ENCODE data around the gene KCNIP4.

KCNIP4 gene

DNA sequence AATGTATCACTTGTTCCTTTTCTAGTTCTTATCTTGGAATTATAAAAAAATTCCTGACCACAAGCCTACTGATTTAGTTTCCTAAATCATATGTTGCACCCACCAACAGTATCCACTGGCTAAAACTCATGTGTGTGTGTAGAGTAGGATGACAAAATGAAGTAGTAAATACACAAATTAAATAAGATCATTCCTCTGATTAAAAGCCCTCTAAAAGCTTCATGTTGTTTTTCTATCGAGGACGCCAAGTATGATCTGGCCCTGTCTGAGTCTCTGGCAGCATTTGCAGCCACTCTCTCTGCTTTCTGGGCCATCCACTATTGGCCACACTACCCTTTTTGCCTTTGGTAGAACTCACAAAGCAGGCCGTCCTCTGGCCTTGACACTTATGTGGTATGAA lies 1064.9 kb downstream of the KCNIP4 start:
- in situ Hi-C loops (cut with MboI; ENCODE audit: low sequenced_read_pairs), result no loop called here

DNA sequence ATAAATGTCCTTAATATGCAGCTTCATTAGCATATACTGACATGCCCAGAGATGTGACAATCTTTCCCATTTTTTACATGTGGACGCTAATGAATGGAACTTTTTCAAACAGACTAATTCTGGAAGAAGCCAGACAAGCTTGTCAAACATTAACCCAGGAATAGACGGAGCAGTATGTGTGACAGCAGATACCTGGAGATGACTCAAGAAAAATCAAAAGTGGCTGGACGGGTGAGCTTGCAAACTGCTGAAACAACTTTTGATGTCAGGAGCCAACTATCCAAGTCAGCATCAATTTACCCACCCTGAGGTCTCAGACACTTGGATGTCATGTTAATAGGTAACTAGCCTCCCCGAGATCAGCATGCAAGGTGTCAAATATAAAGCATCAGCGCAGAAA lies 1065.3 kb downstream of the KCNIP4 start:
- in situ Hi-C loops (cut with MboI; ENCODE audit: low sequenced_read_pairs), result no loop called here

DNA sequence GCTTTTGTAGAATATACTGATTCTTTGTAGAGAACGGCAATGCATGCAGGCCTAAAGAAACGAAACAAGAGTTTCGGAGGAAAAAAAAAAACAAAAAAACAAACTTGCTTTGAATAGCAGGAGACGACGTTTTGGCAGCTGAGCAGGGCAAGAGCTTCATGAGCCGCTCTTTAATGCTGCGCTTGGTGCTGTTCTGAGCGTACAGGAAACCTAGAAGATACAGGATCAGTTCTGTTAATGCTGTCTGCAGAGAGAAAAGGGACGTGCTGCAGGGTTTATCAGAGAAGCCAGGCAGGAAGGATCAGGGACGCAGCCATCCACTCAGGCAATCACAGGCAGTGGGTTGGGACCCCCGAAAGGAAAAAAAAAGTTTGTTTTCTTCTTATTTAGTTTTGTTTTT lies 1066.1 kb downstream of the KCNIP4 start:
- in situ Hi-C loops (cut with MboI; ENCODE audit: low sequenced_read_pairs), result no loop called here

DNA sequence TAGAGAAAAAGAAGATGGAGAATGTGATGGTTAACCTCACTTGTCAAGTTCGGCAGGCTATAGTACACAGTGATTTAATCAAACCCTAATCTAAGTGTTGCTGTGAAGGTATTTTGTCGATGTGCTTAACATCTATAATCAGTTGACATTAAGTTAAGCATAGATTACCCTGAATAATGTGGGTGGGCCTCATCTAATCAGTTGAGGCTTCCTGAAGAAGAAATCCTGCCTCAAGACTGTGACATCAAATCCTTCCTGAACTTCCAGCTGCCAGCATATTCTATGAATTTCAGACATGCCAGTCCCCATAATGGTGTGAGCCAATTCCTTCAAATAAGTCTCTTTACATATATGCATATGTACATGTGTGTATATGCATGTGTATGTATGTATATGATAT lies 1066.9 kb downstream of the KCNIP4 start:
- in situ Hi-C loops (cut with MboI; ENCODE audit: low sequenced_read_pairs), result no loop called here

DNA sequence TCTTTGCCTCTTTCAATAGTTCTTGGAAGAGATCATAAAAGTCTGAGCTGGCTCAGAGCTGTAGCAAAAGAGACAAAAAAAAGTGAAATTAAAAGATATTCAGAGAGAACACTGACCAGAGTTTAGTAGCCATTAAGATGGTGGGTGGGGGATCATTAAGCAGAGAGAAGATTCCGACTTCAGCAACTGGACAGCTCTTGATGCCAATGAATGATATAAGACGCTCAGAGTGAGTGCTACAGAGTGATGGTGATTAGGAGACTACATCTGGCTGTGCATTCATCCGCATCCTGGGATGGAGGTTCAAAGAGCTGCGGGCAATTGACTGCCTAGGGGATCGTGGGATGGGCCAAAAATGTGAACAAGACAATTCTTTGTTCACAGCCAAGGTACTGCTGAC lies 1069.8 kb downstream of the KCNIP4 start:
- in situ Hi-C loops (cut with MboI; ENCODE audit: low sequenced_read_pairs), result no loop called here

DNA sequence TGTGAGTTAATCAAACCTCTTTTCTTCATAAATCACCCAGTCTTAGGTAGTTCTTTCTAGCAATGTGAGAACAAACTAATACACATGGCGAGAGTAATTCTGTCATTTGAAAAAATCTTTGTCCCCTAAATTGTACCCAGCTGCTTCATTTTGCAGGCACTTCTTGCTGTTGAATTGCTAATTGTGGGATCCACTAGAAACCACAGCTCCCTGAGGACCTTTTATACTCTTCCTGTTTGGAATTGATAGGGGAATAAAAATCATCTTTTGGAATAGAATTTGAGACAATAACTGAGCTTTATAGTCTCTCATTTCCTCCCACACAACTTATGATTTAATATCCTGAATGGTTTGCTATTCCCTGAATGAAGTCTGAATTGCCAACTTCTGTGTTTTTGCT lies 1078.1 kb downstream of the KCNIP4 start:
- in situ Hi-C loops (cut with MboI; ENCODE audit: low sequenced_read_pairs), result no loop called here

DNA sequence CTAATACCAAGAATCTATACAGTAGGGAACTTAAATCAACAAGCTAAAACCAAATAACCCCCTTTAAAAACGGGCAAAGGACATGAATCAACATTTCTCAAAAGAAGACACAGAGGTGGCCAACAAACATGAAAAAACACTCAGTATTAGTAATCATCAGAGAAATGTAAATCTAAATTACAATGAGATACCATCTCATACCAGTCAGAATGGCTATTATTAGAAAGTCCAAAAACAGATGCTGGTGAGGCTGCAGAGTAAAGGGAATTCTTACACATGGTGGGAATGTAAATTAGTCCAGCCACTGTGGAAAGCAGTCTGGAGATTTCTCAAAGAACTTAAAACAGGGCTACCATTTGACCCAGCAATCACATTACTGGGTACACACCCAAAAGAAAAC lies 1080.5 kb downstream of the KCNIP4 start:
- in situ Hi-C loops (cut with MboI; ENCODE audit: low sequenced_read_pairs), result no loop called here

DNA sequence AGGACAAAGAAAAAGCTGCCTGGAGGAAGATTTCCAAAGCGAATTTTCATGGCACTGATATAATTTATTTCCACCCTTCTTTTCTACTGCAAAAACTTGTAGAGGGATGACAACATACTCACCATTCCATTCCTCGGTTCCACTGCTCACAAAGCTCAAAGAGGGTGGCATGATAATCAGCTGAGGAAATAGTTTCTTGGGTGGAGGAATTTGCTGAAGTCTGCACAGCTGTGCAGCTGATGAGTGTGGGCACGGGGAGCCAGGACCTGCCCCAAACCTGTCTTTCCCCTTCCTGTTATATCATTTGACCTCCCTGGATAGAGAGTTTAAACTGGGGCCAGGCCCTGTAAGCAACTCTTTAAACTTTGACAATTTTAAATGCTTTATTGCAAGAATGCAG lies 1087.7 kb downstream of the KCNIP4 start:
- in situ Hi-C loops (cut with MboI; ENCODE audit: low sequenced_read_pairs), result no loop called here

DNA sequence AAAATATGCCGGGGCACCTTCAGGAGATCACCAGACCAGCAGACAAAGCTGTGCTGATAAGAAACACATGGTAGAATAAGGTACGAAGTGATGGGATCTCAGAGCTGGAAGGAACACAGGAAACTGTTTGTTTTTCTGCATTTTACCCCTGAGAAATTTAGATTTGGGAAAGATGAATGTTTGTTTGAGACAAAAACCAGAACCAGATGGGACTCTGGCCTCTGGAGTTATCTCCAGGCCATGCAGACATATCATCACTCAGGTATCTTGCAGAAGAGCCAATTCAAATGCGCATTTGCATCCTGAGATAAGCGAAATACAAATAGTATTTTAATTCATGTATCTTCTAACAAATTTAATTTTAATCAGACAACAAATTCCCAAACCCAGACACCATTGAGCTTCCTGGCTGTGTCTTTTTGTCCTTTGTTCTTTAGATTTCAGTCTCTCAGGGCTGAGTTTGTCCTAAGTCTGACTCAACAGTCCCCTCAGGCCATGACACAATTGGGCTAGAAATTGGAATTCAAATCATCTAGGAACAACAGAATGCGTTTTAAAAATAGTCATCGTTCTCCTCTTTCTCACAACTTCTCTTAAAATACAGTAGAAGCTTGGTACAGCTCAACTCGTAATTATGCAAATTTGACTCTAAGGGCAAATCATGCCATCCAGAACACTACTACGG lies 1089.3 kb downstream of the KCNIP4 start:
- in situ Hi-C loops (cut with MboI; ENCODE audit: low sequenced_read_pairs), result no loop called here

DNA sequence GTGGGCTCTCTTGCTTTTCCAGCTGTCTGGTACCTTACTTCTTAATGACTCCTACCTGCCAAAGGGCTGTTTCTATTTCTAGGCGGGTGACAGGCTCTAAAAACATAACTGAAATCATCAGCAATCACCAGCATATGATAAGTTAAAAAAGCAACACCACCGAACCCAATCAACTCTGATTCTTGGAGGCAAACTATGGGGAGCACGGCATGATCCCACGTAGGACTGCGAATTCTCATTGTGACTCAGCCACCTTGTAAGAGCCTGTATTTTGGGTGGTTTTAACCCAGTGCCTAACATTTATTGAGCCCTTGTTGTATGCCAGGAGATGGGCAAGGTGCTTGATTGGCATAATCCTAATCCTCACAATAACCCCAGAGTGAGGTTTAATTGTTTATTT lies 1091.5 kb downstream of the KCNIP4 start:
- in situ Hi-C loops (cut with MboI; ENCODE audit: low sequenced_read_pairs), result no loop called here

DNA sequence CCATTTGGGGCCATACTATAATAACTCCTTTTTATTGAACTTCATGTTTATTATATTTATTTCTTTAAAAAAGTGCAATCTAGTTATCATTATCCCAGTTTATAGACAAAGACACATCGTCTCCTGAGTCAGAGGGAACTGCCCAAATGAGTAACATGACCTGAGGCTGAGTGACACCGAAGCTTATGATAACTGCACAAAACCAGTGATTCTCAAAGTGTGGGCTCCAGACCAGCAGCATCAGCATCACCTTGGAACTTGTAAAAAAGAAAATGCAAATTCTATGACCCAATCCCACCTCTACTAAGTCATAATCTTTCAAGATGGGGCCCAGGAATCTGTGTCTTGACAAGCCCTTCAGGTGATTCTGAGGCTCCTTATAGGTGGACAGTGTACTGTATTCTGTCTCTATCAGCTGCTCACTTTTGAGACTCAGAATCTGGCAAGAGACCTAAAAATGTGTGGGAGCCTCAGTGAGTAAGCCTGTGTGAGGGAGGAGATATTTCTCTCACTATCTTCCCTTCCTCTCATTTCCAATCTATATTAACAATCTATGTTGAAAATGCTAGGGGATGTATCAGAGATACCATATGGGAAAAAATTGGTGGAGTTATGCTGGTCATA lies 1101.3 kb downstream of the KCNIP4 start:
- in situ Hi-C loops (cut with MboI; ENCODE audit: low sequenced_read_pairs), result no loop called here

DNA sequence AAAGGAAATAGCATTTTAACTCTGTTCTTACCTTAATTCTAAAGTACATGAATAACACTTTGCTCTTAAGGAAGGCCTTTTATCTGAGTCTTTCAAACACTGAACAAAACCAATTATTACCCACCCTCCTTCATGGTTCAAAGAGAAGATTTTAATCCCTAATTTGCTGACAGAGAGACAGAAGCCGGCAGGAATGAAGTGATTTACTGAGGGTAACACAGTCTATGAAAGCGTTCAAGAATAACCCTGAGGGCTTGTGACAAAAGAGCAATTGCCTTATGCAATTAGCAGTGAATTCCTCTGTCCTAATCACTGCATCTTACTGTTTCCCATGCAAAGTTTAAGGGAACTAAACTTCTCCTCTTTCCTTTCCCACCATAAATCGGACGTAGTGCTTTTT lies 1104.3 kb downstream of the KCNIP4 start:
- in situ Hi-C loops (cut with MboI; ENCODE audit: low sequenced_read_pairs), result no loop called here

DNA sequence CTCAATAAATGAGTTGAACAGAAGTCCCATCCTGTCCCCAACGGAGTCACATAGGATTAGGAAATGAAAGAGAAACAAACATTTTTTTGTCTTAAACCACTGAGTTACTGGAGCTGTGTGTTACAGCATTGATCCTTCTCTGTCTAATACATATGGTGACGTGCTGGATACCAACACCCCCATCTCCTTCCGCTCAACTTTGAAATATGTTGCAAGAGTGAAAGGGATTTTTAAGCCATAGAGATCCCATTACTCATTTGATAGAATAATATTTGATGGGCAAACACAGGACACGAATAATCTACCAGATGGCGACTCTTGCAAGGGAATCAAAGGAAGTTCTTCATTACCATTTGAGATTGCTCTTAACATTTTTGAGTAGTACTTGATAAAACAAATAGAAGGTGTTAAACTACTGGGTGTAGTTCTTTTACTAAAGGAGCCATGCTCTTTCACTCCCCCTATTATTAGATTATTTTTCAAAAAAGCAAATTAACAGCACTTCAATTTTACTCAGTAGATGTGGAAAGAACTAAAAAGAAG lies 1107.9 kb downstream of the KCNIP4 start:
- in situ Hi-C loops (cut with MboI; ENCODE audit: low sequenced_read_pairs), result no loop called here

DNA sequence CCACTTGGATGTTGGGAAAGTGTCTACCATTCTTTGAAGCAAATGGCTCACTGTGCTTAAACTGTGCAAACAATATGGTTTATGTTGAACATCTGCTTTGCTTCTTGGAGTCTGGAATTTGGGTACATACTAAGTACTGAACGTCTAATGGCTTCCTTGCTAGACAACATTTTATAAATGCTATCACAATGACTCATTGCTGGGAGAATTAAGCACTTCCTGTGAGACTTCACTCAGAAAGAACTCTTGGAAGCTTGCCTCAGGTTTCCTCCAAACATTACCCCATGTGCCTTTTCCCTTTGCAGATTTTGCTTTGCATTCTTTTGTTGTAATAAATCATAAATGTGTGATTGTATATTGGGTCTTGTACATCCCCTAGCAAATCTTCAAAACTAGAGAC lies 1108.6 kb downstream of the KCNIP4 start:
- in situ Hi-C loops (cut with MboI; ENCODE audit: low sequenced_read_pairs), result no loop called here

DNA sequence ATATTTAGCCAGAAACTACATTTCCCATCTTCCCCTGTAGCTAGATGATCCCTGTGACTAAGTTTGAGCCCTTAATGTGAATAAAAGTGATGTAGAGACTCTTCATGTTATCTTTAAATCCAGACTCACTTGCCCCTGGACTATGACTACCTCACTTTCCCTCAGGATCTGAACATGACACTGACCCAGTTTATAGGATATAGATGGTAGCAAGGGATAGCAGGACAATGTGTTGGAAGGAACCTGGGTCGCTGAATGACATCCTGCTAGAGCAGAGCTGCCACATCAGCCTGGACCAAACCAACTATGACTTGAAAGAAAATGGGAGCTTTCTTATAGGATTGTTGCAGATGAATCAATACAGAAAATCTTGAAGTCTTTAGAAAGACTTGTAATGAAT lies 1110.1 kb downstream of the KCNIP4 start:
- in situ Hi-C loops (cut with MboI; ENCODE audit: low sequenced_read_pairs), result no loop called here

DNA sequence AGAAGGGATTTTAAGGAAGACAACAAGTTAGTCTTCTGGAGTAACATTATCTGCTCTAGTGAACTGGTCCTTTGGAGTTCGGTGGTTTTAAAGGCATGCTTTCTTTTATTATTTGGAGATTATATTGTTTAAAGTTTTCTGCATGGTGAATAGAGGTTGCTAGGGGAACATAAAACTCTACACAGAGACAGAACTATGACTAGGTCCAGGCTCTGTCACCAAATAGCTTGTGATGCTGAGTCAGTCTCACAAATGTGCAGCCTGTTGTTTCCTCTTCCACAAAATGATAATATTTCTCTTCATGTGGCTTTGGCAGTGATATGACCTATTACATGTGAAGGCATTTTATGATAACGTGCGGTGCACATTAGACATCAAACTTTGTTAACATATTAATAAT lies 1115.7 kb downstream of the KCNIP4 start:
- in situ Hi-C loops (cut with MboI; ENCODE audit: low sequenced_read_pairs), result no loop called here

DNA sequence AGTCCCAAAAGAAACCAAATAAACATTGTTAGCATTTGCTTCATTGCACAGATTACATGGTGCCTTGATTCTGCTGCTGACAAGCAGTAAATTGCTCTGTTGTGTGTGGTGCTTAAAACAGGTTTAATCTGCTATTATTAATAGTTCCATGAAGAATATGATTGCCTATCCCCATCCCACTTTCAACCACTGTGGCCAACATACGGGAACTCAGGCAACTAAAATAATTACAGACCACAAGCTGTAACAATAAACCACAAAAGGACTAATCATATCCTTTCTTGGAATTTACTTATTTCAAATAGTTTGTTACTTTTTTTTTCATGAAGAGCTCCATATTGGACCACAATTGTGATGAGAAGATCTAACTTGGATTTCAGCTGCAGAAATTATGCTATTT lies 1116.8 kb downstream of the KCNIP4 start:
- in situ Hi-C loops (cut with MboI; ENCODE audit: low sequenced_read_pairs), result no loop called here

DNA sequence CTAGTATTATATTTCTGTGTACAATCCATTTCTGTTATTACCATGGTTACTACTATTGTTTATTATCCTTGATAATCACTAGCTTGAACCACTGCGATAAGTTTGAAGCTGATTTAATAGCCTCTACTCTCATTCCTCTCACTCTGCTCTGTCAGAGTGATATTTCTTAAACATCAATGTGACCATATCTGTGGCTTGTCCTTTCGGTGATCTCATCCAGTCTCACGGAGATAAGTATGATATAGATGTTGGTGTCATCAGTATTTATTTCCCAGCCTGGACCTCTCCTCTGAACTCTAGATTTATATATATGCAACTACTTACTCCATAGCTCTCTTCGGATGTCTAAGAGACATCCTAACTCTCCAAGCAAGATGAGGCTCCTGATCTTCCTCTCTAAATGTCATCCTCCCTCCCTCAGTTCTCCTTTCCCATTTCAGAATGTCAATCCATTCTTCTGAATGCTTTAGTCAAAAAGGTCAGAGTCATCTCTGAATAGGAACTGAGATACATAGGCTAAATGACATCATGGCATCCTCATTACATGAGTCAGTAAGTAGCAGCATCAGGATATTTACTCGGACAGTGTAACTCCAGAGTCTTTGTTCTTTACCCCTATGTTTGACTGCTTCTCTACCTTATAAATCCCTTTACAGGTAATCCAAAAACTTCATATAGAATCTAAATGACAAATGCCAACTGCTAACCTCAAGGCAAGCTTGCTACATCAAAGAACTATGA lies 1118.8 kb downstream of the KCNIP4 start:
- in situ Hi-C loops (cut with MboI; ENCODE audit: low sequenced_read_pairs), result no loop called here

DNA sequence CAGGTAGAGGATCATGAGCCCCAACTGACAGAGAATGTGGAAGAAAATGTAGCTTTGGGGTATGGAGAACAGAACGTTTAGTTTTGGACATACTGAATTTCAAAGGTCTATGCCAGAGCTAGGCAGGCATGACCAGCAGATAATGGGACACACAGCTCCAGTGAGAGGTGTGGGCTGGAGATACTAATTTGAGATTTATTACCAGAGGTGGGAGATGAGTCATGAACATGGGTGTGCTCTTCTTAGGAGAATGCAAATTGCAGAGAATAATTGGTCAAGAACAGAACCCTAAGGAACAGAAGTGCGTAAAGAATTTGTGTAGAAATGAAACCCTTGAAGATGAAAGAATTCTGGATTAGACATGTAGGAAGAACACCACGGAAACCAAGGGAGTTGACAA lies 1123.1 kb downstream of the KCNIP4 start:
- in situ Hi-C loops (cut with MboI; ENCODE audit: low sequenced_read_pairs), result no loop called here

DNA sequence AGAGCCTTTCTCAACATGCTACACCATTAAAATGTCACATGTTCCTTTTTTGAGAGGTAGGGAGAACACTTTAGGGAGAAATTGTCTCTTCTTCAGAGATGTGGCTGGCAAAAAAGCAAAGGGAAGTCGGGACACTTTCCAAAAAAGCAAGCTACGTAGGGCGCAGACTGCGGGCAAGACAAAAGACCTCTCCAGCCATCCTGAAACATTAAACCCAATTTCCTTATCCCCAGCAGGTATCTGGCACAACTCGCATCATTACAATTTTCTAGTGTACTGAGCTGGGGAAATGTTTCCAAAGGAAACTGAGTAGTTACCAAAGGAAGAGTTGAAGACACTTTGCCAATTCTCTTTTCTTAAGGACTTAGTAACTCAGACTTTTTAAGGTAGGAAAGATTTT lies 1132.3 kb downstream of the KCNIP4 start:
- in situ Hi-C loops (cut with MboI; ENCODE audit: low sequenced_read_pairs), result no loop called here

DNA sequence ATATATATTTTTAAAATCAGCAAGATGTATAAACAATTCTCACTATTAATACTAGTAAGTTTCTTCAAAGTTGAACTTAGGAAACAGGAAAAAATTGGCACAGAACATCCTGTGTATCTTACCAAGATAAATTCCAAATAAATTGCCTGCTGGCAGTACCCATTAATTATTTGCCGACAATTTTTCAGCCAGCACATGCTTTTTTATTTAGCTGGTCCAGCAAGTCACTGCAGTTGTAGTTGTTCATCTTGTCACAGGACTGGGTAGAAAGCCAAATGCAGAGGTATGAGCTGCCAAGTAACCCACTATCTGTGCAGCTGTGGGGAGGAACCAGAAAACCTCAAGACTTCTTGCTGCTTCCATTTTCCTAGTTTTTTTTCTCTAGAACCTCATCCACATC lies 1134.9 kb downstream of the KCNIP4 start:
- in situ Hi-C loops (cut with MboI; ENCODE audit: low sequenced_read_pairs), result no loop called here

DNA sequence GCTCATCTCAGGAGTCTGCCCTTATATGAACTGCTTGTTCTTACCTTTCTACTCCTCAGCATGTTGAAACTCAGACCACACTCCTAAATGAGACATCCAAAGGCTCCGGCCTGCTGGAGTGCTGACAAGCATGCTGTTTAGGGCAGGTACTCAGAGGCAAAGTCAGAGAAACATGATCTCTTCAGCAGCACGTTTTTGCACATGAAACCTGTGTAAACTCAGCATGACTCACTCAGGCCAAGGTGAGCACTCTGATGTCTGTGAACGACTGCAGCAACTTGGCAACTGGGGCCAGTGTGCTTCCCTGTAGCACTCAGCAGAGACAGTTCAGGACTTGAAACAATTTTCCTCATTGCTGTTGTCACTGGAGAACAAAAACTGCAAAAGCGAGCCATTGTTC lies 1138.8 kb downstream of the KCNIP4 start:
- in situ Hi-C loops (cut with MboI; ENCODE audit: low sequenced_read_pairs), result no loop called here
